ENCODE results near the gene TMEM192. TPM values are rescaled to one million over a fixed set of nuclear protein-coding genes. Genes with fewer than 3 reads are reported as not detected.
"Not testable (repeated sequence)": the region's sequence is repeated elsewhere in the genome, so short reads cannot be mapped to it uniquely, and the experiment has no call there.

TMEM192 gene
- polyA plus RNA-seq, 1 donor (not counting 4 experiments of a cell fraction or from before 2014, with no cell fraction given), result 29.9 TPM

GRCh38 chr4:165094873-165095272 is 17.8 kb downstream of the TMEM192 start:
- no peaks in the 10 kb centered on the region for H3K79me2 ChIP-seq (ENCODE audit: control insufficient read depth, insufficient read depth, low read length)
- H3K9me3 ChIP-seq (ENCODE audit: control insufficient read depth, low read depth, low read length), result no peaks in the 10 kb centered on the region
- H3K27ac ChIP-seq (ENCODE audit: control insufficient read depth, insufficient read depth, low read length), result no peak overlapping the region
- no peaks in the 10 kb centered on the region for H3K4me1 ChIP-seq (ENCODE audit: control insufficient read depth, extremely low read depth, insufficient read depth, low read length)
- no peak overlapping the region for H3K9ac ChIP-seq (ENCODE audit: control insufficient read depth, extremely low read depth, insufficient read depth, low read length)
- H3K27me3 ChIP-seq (ENCODE audit: control insufficient read depth, extremely low read depth, insufficient read depth, low read length), result no peaks in the 10 kb centered on the region
- no peak overlapping the region for H3K4me3 ChIP-seq (ENCODE audit: control insufficient read depth in 2 of 3, extremely low read depth in 1 of 3, insufficient read depth in 2 of 3, low read depth in 1 of 3, low read length in 3 of 3)
- no peaks in the 10 kb centered on the region for H3K9me1 ChIP-seq (ENCODE audit: control insufficient read depth, extremely low read depth, insufficient read depth, low read length)
- no peak overlapping the region for H3K4me2 ChIP-seq (ENCODE audit: control insufficient read depth, extremely low read depth, insufficient read depth, low read depth, low read length)
- H3K36me3 ChIP-seq (ENCODE audit: control insufficient read depth in 2 of 2, extremely low read depth in 1 of 2, insufficient read depth in 2 of 2, low read length in 2 of 2), result peaks cover 0 to 8% of the 10 kb centered on the region in 2 experiments
- H4K20me1 ChIP-seq (ENCODE audit: control insufficient read depth, extremely low read depth, insufficient read depth, low read length), result no peaks in the 10 kb centered on the region
- no peak overlapping the region for H2AFZ ChIP-seq (ENCODE audit: control insufficient read depth, low read length)
- TF ChIP-seq CTCF (optimal IDR thresholded peaks at IDR 0.05 in 1 of 3, IDR thresholded peaks at IDR 0.05 in 1 of 3, conservative IDR thresholded peaks at IDR 0.05 in 1 of 3; ENCODE audit: extremely low read depth in 1 of 3, insufficient read depth in 2 of 3, low read length in 3 of 3) (no peak), EZH2 (IDR thresholded peaks at IDR 0.05; ENCODE audit: low read length) (no peak)
- no peak for DNase-seq (ENCODE audit: low read depth, low spot score)
- no peak for FAIRE-seq
- dilution Hi-C loops (cut with MboI; ENCODE audit: extremely low pct_ligation_motif_present, low sequenced_read_pairs), result no loop called here

- H3K4me1 ChIP-seq (ENCODE audit: control insufficient read depth, extremely low read depth, insufficient read depth, low read length); H4K20me1 ChIP-seq (ENCODE audit: control insufficient read depth, extremely low read depth, insufficient read depth, low read length); H3K9ac ChIP-seq (ENCODE audit: control insufficient read depth, extremely low read depth, insufficient read depth, low read length); H3K4me2 ChIP-seq (ENCODE audit: control insufficient read depth, extremely low read depth, insufficient read depth, low read depth, low read length); dilution Hi-C loops (cut with MboI; ENCODE audit: extremely low pct_ligation_motif_present, low sequenced_read_pairs); H3K27me3 ChIP-seq (ENCODE audit: control insufficient read depth, extremely low read depth, insufficient read depth, low read length); H2AFZ ChIP-seq (ENCODE audit: control insufficient read depth, low read length); H3K9me3 ChIP-seq (ENCODE audit: control insufficient read depth, low read depth, low read length); DNase-seq (ENCODE audit: low read depth, low spot score); H3K9me1 ChIP-seq (ENCODE audit: control insufficient read depth, extremely low read depth, insufficient read depth, low read length); H3K4me3 ChIP-seq (ENCODE audit: control insufficient read depth in 2 of 3, extremely low read depth in 1 of 3, insufficient read depth in 2 of 3, low read depth in 1 of 3, low read length in 3 of 3); H3K36me3 ChIP-seq (ENCODE audit: control insufficient read depth in 2 of 2, extremely low read depth in 1 of 2, insufficient read depth in 2 of 2, low read length in 2 of 2); FAIRE-seq; H3K27ac ChIP-seq (ENCODE audit: control insufficient read depth, insufficient read depth, low read length); H3K79me2 ChIP-seq (ENCODE audit: control insufficient read depth, insufficient read depth, low read length): not testable (repeated sequence)
Measured at GRCh38 chr4:165092187-165092586, 20.5 kb downstream of the TMEM192 start.

- no peak overlapping the region for H2AFZ ChIP-seq (ENCODE audit: control insufficient read depth, low read length)
- DNase-seq (ENCODE audit: low read depth, low spot score) (no peak), FAIRE-seq (no peak)
- no peaks in the 10 kb centered on the region for H3K27me3 ChIP-seq (ENCODE audit: control insufficient read depth, extremely low read depth, insufficient read depth, low read length)
- no peak for TF ChIP-seq CTCF (optimal IDR thresholded peaks at IDR 0.05 in 1 of 3, IDR thresholded peaks at IDR 0.05 in 1 of 3, conservative IDR thresholded peaks at IDR 0.05 in 1 of 3; ENCODE audit: extremely low read depth in 1 of 3, insufficient read depth in 2 of 3, low read length in 3 of 3)
- no peak for TF ChIP-seq EZH2 (IDR thresholded peaks at IDR 0.05; ENCODE audit: low read length)
- H3K4me3 ChIP-seq (ENCODE audit: control insufficient read depth in 2 of 3, extremely low read depth in 1 of 3, insufficient read depth in 2 of 3, low read depth in 1 of 3, low read length in 3 of 3), result no peak overlapping the region
- dilution Hi-C loops (cut with MboI; ENCODE audit: extremely low pct_ligation_motif_present, low sequenced_read_pairs), result no loop called here
- peaks cover 10 to 14% of the 10 kb centered on the region in 2 experiments for H3K36me3 ChIP-seq (ENCODE audit: control insufficient read depth in 2 of 2, extremely low read depth in 1 of 2, insufficient read depth in 2 of 2, low read length in 2 of 2)
- no peak overlapping the region for H3K9ac ChIP-seq (ENCODE audit: control insufficient read depth, extremely low read depth, insufficient read depth, low read length)
- no peaks in the 10 kb centered on the region for H3K4me1 ChIP-seq (ENCODE audit: control insufficient read depth, extremely low read depth, insufficient read depth, low read length)
- no peaks in the 10 kb centered on the region for H3K9me1 ChIP-seq (ENCODE audit: control insufficient read depth, extremely low read depth, insufficient read depth, low read length)
- no peaks in the 10 kb centered on the region for H3K9me3 ChIP-seq (ENCODE audit: control insufficient read depth, low read depth, low read length)
- no peak overlapping the region for H3K27ac ChIP-seq (ENCODE audit: control insufficient read depth, insufficient read depth, low read length)
- H4K20me1 ChIP-seq (ENCODE audit: control insufficient read depth, extremely low read depth, insufficient read depth, low read length), result no peaks in the 10 kb centered on the region
- no peaks in the 10 kb centered on the region for H3K79me2 ChIP-seq (ENCODE audit: control insufficient read depth, insufficient read depth, low read length)
- H3K4me2 ChIP-seq (ENCODE audit: control insufficient read depth, extremely low read depth, insufficient read depth, low read depth, low read length), result no peak overlapping the region
Measured at GRCh38 chr4:165088366-165088765, 24.3 kb downstream of the TMEM192 start.

Data from keratinocyte (primary cell).